NOMO-1 (cell line): ENCODE results near the gene LARGE1.

ENCODE experiments used
- DNase-seq, 2 experiments: peaks; one replicate each; lab custom pipeline; 2025; ENCODE audit not compliant: unreplicated experiment in 2 of 2; lab: John Stamatoyannopoulos, UW

LARGE1 gene

DNA sequence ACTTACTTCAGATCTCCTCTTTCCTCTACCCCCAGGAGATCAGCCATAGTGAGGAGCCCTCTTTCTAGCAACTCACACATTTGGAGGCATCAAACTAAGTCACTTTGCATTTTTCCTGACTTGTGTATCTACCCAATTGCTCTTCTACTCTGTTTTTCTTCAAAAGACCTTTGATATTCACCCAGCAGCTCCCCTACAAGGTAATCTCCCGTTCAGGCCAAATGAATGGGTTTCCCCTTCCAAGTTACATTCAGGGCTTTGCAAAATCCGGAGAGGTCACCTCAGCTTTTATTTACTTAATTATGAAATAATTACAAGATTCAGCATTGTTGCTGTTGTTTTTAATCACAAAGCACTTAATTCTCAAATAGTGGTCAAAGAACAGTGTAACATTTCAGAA, 6.1 kb downstream of the LARGE1 start:
- DNase-seq: no peak

DNA sequence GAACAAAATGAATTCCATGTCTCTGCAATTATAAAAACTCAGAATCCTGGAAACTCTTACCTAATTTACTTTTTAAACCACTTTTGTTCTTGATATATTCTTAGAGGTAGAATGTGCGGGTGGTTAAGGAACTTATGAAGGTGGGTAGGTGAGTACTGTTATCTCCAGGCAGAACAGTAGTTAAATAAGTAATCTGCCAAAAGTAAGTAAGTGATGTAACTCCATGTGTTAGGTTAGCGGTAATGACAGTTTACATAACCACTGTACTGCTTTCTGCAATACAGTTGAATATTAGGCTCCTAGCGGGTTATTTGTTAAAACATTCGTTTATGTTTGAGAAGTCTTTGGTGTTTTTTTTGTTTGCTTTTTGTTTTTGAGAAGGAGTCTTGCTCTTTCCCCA, 7.1 kb downstream of the LARGE1 start:
- no peak for DNase-seq

DNA sequence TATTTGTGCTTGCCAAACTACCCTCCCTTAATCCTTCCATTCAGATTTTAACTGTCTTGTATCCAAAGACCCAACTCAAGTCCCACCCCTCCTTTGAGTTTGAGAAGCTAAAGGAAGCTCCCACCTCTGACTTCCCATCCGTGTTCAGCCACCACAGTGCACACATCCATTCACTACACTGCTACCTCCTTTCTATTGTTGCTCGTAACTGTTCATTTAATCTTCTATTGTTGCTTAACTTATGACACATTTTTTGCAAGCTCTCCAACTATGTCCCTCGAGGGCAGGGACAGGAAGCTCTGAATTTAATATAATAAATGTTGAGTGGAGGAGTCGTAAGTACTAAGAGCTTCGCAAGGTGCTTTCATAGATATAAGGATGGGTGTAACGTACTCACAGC, 10.4 kb downstream of the LARGE1 start:
- DNase-seq: no peak

DNA sequence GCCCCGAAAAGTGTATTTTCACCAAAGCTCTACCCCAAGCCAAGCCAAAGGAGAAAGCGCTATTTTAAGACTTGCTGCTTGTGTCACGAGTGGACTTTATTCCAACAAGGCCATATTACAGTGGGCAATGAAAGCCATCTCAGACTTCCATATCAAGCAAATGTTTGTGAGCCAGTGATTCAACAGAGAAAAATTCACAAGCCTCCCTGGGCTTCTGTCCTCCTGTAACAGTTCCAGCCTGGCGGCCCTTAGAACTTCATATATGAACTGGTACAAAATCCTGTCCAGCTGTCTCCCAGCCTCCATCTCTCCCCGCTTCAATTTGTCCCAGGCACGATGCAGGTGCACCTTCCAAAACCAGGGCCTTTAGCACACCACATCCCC, 11.2 kb downstream of the LARGE1 start:
- no peak for DNase-seq

DNA sequence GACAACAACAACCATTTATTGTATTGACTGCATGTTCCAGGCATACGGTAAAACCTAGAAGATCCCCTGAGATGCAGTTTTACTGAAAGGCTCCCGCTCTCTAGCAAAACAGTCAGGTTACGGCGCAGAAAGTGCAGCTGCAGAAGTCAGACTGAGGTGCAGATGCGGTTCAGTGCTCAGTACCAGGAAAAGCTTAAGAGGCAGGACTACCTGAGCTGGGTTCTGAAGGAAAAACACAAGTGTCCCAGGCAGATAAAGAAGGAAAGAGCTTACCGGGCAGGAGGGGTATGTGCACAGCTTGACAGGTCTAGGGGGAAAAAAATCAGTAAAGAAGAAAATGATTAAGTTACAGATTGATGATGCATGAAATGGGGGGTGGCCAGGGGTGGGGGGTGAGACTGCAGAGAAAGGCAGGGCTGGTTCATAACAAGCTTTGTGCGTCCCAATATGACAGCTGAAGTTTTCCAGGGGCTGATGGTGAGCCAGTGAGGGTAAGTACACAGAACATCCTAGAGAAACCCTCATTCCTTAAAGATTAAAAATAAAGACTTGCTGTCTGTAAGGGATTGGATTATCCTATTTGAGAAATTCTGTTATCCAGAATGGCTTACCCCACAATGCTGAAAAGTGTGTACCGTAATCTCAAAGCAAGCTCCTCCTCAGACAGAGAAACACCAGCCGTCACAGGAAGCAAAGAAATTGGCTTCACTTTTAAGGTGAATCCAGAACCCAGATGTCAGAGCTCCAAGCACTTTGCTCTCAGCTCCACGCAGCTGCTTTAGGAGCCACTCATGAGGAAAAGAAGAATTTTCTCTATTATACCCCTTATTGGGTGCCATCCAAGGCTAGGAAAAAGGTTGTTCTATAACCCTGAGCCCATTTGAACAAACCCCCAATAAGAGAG, 11.9 kb downstream of the LARGE1 start:
- no peak for DNase-seq

DNA sequence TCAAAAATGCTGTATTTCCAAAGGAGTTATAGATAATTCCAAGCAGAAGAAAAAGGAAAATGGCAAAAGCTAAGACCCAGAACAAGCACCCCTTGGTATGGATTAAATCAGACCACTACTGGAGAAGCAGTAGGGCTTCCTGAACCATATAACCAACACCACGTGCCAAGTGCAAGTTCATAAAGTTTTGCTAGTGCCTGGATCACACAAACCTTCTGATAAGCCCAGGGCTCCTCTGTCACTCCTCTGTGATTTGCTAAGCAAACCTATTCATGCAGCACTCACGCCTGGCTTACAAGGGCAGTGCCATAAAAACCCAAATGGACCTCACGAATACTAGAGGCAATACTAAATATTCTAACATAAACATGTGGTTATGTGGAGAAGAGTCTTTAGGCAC, 13.3 kb downstream of the LARGE1 start:
- DNase-seq: no peak

DNA sequence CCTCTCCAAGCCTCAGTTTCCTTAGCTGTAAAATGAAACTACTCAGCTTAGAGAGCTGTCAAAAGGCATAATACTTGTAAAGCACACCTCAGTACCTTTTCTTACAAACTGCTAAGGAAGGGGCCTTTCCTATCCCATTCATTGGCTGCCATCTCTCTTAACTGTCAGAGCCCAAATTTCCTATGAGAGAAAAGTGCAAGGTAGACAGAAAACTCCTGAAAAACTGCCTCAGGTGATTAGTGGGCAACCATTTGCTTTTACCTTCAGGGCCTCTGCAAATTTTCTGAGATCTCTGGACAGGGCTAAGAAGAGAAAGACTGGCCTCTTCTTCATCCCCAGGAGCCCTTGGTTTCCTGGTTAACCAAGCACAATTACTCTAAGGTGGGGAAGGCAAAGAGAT, 13.8 kb downstream of the LARGE1 start:
- DNase-seq: no peak

DNA sequence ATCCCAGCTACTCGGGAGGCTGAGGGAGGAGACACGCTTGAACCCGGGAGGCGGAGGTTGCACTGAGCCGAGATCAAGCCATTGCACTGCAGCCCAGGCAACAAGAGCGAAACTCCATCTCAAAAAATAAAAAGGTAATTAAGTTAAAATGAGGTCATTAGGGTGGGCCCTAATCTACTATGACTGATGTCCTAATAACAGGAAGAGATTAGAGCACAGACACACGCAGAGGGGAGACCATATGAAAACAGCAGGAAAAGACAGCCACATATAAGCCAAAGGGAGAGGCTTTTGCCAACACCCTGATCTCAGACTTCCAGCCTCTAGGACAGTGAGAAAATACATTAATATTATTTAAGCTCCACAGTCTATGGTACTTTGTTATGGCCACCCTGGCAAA, 17.3 kb downstream of the LARGE1 start:
- DNase-seq: no peak

DNA sequence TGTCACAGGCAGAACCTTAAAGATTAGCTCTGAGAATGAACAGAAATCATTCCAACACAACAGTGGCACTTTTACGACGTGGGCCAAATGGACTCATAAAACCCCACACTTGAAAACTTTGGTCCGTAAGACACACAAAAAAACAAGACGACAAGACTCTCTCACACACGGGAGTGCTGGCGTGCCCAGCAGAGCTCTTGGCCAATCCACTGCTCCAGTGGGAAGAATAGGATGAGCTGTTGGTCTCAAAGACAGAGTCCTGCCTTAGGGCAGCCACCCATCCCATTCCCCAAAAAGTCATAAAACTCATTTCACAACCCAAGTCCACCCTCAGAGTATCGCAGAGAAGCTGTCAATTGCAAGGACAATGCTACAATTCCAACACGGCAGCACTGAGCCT, 18.2 kb downstream of the LARGE1 start:
- DNase-seq: no peak

DNA sequence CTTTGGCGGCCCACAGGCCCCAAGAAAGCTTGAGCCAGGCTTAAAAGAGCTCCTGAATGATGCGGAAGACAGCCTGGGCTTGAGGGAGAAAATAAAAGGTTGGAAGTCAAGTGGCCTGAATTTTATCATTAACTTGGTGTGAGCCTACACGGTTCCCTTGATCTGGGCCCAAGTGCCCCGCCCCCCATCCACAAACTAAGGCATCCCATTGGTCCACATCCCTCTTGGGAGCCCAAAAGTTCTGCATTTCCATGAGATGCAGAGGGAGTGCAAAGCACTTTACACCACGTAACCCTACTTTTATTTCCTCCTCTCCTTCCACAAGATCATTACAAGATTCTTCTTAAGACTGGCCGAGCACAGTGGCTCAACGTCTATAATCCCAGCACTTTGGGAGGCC, 22.2 kb downstream of the LARGE1 start:
- no peak for DNase-seq

DNA sequence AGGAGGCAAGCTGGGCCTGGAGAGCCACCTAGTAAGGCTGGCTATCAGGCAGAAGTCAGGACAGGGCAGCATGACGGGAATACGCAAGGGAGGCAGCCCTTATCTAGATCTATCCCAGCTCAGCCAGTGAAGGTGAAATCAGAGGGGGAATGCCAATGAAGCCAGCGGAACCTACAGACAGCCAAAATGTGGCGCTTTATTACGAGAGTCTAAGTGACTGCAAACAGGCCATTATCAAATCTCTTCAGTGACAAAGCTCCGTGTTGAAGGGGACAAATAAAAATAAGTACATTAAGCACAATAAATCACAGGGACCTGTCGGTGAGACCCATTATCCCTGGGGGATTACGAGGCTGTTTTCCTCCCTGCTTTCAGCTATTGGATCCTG, 22.8 kb downstream of the LARGE1 start:
- DNase-seq: no peak

DNA sequence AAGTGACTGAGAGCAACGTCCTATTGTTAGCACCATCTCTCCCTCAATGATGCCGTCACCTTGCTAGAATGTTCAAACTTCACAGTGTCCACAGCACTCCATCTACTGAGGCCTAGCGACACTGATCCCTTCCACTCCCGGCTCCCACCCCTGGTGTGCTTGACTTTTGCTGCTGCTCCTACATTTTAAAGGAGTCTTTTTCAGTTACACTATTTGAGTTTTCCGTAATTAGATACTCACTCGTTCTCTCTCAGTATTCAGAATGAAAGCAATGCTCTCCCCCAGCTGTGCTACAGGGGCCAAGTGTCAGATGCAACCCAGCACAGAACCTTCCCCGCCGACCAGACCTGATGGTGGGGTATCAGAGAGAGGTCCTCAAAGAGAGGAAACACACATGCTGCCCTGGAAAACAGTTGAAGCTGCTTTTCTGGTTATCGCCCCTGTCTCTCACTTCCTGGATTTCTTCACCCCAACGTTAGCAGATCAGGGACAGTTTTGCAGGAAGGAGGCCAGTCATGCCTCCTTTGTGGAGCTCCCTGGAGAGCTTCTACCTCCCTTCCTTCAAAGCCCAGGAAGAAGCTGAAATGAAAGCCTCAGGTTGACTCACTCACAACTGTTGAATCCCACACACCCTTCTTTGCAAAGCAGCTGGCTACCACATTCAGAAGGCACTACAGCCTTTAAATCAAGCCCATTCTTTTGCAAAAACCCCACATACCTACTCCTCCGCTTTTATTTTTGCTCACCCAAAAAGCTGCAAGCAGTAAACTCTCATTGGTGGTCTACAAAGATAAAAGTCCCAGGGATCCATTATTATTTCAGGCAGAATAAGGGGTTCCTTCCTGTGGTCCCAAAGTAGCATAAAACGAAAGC, 23.5 kb downstream of the LARGE1 start:
- no peak for DNase-seq

DNA sequence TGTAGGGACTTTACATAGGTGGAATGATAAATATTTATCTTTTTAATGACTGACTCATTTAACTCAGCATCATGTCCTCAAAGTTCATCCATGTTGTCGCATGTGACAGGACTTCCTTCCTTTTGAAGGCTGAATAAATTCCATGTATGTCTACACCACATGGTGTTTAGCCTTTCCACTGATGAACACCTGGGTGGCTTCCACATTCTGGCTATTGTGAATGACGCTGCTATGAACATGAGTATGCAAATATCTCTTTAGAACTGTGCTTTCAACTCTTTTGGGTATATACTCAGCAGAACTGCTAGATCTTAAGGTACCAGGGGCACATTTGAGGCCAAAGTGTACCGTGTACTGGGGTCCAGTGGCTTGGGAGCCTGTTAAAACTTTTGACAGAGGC, 24.1 kb downstream of the LARGE1 start:
- no peak for DNase-seq

DNA sequence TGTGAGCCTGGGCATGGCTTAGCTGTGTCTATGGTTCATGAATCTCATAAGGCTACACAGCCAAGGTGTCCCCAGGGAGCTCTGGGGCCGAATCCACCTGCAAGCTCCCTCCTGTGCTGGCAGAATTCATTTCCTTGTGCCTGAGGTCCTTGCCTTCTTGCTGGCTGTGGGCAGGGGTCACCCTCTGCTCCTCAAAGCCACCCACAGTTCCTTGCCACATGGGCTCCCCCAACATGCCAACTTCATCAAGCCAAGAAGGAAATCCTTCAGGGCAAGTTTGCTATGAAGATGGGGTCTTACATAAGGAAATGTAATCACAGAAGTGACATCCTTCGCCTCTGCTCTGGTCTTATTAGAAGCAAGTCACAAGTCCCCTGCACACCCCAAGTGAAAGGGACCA, 24.8 kb downstream of the LARGE1 start:
- no peak for DNase-seq

DNA sequence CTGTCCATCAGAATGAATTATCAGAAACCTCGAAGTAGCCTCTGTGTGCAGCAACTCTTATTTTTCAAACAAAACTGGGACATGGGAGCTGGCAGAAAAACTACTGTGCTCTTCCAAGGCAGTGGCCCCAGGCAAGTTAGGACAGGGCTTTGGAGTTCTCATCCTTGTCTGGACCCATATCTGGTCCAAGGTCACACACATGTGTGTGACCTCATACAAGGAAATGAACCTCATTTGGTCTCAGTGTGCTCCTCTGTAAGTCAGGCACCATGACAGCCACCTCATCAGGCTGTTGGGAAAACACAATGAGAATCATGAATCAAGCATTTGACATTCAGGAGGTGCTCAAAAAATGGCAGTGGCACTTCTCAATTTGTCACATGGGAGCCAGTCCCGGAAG, 25.8 kb downstream of the LARGE1 start:
- DNase-seq: no peak

DNA sequence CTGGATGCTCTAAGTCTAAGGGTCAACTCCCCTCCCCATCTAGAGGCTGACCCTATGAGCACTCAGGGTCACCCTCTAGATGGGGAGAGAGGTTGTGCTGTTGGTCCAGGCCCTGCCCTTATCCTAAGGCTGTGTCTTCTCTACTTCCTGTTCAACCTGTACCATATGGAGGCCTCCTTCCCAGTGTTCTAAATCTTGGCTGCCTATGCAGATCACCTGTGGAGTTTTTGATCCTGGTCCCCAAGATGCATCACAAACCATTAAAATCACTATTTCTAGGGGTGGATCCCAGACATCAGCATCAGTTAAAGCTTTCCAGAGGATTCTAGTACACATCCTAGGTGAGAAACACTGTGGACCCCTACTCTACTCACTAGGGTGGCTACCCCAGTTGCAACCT, 26.2 kb downstream of the LARGE1 start:
- no peak for DNase-seq

DNA sequence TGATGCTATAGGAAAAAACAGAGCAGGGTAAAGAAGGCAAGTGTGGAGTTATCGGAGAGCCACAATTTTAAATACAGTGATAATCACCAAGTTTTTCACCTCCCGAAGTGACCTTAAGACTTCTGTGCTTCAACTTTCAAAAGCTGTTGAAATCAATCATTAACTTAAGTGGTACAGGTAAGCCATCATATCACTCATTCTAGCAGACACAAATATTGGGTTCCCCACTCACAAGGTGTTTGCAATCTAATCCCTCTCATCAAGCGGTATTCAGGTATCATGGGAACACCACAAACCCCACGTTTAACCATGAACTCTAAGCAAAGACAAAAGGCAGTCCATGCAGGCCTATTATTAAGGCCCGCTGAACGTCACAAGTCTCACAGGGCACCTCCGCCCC, 26.8 kb downstream of the LARGE1 start:
- no peak for DNase-seq

DNA sequence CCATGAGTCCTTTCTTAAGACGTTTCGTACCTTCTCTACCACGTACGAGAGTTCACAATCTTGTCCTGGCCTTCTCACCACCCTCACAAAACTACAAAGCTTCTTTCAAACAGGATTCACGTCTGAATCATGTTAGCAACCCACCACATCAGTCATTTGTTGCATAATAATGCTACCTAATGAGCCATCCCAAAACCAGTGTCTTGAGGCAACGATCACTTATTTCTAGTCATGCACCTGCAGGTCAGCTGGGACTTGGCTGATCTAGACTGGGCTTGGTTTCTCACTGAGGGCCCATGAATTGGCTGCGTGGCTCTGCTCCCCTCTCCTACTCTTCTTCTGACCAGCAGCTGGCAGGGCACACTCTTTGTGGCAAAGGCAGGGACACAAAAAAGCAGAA, 28.3 kb downstream of the LARGE1 start:
- DNase-seq: no peak

DNA sequence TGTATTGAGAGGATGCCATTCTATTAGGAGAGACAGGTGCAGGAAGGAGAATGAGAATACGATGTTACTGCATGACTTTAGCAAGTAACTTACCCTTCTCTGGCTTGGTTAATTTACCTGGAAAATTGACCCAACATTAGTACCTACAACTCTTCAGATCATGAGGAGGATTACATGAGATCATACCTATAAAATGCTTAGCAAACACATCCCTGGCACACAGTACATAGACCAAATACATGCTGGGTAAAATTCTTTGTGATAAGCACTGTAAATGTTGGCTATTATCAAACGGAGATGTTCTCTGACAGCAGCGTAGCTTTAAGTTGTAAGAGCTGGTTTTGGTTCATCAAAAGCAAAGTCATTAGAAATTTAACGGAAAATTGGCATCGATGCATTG, 28.8 kb downstream of the LARGE1 start:
- no peak for DNase-seq

DNA sequence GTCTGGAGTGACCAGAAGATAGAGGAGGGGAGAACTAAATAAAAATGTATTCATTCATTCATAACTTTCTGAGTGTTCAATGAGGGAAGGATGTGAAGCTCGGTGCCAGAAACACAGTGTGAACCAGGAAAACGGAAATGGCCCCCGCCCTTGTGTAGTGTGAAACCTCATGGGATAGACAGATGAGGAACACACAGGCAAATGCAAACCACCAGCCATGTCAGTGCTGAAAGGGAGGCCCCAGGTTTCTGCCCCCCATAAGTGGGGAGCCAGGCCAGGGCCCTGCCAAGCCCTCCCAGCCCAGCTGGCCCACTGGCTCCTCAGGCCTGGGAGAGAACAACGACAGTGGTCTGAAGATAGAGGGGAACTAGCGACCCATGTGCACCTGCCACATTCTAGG, 30.5 kb downstream of the LARGE1 start:
- no peak for DNase-seq

DNA sequence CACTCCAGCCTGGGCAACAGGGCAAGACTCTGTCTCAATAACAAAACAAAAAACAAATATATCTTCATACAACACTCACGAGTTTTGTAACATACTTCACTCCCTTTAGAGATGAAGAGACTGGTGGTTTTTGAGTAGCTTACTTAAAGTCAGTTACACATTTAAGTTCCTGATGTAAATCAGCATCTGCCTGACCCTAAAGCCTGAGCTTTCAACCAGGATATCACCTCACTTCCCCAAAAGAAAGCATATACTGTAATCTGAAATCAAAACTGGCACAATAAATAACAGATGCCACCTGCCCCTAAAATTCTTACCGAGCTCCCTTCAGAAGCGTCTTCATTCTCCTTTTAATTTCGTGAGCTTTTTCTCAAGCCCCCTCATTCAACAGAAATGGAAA, 31.5 kb downstream of the LARGE1 start:
- DNase-seq: no peak

DNA sequence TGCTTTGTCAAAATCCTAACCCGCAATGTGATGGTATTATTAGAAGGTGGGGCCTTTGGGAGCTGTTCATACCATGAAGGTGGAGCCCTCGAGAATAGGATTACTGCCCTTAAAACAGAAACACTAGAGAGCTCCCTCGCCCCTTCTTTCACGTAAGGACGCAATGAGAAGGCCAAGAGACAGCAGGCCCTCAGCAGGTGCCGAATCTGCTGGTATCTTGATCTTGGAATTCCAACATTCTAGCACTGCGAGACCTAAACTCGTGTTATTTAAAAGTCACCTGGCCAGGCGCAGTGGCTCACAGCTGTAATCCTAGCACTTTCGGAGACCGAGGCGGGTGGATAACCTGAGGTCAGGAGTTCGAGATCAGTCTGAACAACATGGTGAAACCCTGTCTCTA, 33.1 kb downstream of the LARGE1 start:
- no peak for DNase-seq
